Measurements from ENCODE around the gene OSBPL6.

Gene OSBPL6

DNA sequence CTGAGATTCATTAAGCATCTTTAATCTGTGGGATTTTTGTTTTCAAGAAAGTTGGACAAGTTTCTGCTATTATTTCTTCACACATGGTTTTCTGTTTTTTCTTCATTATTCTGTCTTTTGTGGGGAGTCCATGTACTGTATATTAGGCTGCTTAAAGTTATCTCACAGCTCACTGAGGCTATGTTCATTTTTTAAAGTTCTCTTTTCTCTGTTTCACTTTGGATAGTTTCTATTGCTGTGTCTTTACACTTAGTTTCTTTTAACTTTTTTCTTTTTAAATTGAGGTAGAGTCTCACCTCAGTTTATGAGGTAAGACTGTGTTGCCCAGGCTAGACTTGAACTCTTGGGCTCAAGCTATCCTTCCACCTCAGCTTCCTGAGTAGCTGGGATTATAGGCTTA lies 8.6 kb downstream of the OSBPL6 start:
- no peak overlapping the region for H3K27ac ChIP-seq
- no peaks in the 10 kb centered on the region for H3K27me3 ChIP-seq (ENCODE audit: control insufficient read depth, insufficient read depth, low read length)
- H2AFZ ChIP-seq: no peak overlapping the region
- no peaks in the 10 kb centered on the region for H3K36me3 ChIP-seq (ENCODE audit: control insufficient read depth, insufficient read depth, low read length)
- TF ChIP-seq, protein P1, sequence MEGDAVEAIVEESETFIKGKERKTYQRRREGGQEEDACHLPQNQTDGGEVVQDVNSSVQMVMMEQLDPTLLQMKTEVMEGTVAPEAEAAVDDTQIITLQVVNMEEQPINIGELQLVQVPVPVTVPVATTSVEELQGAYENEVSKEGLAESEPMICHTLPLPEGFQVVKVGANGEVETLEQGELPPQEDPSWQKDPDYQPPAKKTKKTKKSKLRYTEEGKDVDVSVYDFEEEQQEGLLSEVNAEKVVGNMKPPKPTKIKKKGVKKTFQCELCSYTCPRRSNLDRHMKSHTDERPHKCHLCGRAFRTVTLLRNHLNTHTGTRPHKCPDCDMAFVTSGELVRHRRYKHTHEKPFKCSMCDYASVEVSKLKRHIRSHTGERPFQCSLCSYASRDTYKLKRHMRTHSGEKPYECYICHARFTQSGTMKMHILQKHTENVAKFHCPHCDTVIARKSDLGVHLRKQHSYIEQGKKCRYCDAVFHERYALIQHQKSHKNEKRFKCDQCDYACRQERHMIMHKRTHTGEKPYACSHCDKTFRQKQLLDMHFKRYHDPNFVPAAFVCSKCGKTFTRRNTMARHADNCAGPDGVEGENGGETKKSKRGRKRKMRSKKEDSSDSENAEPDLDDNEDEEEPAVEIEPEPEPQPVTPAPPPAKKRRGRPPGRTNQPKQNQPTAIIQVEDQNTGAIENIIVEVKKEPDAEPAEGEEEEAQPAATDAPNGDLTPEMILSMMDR (IDR thresholded peaks at IDR 0.05): no peak
- H3K4me2 ChIP-seq (ENCODE audit: low read length): no peak overlapping the region
- no peaks in the 10 kb centered on the region for H3K4me1 ChIP-seq
- no peak overlapping the region for H3K4me3 ChIP-seq (ENCODE audit: low read depth, low read length)
- H3K9me3 ChIP-seq (ENCODE audit: control insufficient read depth, low read length): no peaks in the 10 kb centered on the region
- H3K79me2 ChIP-seq: peaks cover 3% of the 10 kb centered on the region
- no peak overlapping the region for H3K9ac ChIP-seq

DNA sequence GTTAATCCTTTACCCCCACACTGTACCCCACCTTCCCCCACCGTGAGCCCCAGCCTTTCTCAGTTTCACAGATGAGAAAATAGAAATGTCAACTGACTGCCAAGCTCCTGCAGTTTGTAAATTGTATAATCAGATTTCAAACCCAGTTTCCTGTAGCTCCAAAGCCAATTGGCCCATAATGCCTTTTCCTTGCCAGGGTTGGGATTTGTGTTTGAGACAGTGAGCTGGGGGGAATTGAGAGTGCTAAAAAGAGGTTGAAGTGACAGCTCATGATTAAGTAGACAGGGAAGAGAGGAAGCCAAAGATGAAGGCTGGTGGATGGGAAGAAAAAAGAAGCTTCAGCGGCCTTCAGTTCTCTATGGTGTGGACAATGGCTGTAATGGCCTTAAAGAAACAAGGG lies 10.7 kb downstream of the OSBPL6 start:
- Histone ChIP-seq H3K27me3 (ENCODE audit: control insufficient read depth, insufficient read depth, low read length) (no peaks in the 10 kb centered on the region), H3K9ac (no peak overlapping the region), H3K27ac (no peak overlapping the region), H3K9me3 (ENCODE audit: control insufficient read depth, low read length) (no peaks in the 10 kb centered on the region), H3K36me3 (ENCODE audit: control insufficient read depth, insufficient read depth, low read length) (no peaks in the 10 kb centered on the region), H3K4me2 (ENCODE audit: low read length) (no peak overlapping the region), H3K79me2 (peaks cover 3% of the 10 kb centered on the region), H2AFZ (no peak overlapping the region), H3K4me1 (no peaks in the 10 kb centered on the region), H3K4me3 (ENCODE audit: low read depth, low read length) (no peak overlapping the region)
- TF ChIP-seq, protein P1 (IDR thresholded peaks at IDR 0.05): no peak

DNA sequence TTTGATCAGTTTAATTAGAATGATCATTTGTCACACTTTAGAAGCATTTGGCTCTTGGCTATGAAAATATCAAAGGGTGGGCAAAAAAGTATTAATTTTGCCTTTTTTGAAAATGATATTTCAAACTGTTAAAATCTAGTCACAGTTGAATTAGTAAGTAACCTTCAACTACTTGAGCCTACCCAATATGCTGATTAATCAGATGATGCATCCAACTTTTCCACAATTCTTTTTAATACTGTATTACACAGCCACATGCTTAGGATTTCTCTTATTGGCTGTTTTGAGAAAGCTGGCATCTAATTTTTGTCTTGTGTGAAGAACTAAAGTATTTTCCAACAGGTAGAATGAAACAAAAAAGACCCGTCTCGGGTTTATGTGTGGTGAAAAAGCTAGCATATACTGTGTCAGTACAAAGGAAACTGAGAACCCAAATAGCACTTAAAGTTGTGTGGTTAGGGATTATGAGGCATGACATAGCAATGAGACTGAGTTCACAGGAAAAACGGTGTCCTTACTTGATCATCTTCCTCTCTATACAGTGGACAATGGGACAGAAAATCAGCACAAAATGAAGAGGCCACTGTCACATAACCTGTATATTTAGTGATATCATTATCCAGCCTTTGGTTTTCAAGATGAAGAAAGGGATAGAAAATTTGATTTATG lies 11.7 kb downstream of the OSBPL6 start:
- Histone ChIP-seq H3K4me1 (no peaks in the 10 kb centered on the region), H3K36me3 (ENCODE audit: control insufficient read depth, insufficient read depth, low read length) (no peaks in the 10 kb centered on the region), H3K4me3 (ENCODE audit: low read depth, low read length) (no peak overlapping the region), H2AFZ (no peak overlapping the region), H3K9me3 (ENCODE audit: control insufficient read depth, low read length) (no peaks in the 10 kb centered on the region), H3K4me2 (ENCODE audit: low read length) (no peak overlapping the region), H3K79me2 (peaks cover 3% of the 10 kb centered on the region), H3K9ac (no peak overlapping the region), H3K27ac (no peak overlapping the region), H3K27me3 (ENCODE audit: control insufficient read depth, insufficient read depth, low read length) (no peaks in the 10 kb centered on the region)
- TF ChIP-seq, protein P1 (IDR thresholded peaks at IDR 0.05): no peak

DNA sequence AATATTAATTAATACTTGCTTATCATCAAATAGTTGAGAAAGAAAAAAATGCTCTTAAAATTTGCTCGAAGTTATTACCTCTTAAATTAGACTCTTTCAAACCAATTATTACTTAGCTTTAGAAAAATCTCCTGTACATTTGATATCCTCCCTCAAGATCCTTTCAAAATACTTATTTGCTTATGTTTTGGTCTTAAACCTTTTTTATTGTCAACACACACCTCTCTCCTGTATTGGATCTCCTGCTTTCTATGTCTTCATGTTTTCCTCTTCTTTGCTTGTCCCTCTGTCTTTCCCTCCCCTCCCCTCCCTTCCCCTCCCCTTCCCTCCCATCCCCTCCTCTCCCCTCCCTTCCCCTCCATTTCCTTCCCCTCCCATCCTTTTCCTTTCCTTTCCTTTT lies 14.0 kb downstream of the OSBPL6 start:
- H3K4me3 ChIP-seq (ENCODE audit: low read depth, low read length): no peak overlapping the region
- H3K9me3 ChIP-seq (ENCODE audit: control insufficient read depth, low read length): no peaks in the 10 kb centered on the region
- no peak overlapping the region for H3K9ac ChIP-seq
- H3K4me2 ChIP-seq (ENCODE audit: low read length): no peak overlapping the region
- no peak overlapping the region for H2AFZ ChIP-seq
- H3K27me3 ChIP-seq (ENCODE audit: control insufficient read depth, insufficient read depth, low read length): no peaks in the 10 kb centered on the region
- TF ChIP-seq, protein P1 (IDR thresholded peaks at IDR 0.05): no peak
- H3K36me3 ChIP-seq (ENCODE audit: control insufficient read depth, insufficient read depth, low read length): no peaks in the 10 kb centered on the region
- no peaks in the 10 kb centered on the region for H3K79me2 ChIP-seq
- H3K27ac ChIP-seq: no peak overlapping the region
- H3K4me1 ChIP-seq: no peaks in the 10 kb centered on the region

DNA sequence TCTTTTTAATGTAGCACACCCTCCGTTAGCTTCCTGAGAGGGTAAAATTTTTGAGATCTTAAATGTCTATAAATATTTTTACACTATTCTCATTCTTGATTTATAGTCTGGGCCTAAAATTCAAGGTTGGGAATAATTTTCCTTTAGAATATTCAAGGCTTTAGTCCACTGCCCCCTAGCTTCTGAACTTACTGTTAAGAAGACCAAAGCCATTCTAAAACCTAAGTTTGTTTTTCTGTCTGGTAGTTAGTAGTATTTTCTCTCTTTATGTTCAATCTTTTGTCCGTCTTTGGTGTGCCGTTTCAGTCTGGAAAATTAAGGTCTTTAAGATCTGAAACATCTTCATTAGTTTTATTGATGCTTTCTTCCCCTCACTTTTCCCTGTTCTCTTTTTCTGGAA lies 14.5 kb downstream of the OSBPL6 start:
- no peaks in the 10 kb centered on the region for H3K4me1 ChIP-seq
- H2AFZ ChIP-seq: no peak overlapping the region
- H3K27me3 ChIP-seq (ENCODE audit: control insufficient read depth, insufficient read depth, low read length): no peaks in the 10 kb centered on the region
- H3K9me3 ChIP-seq (ENCODE audit: control insufficient read depth, low read length): no peaks in the 10 kb centered on the region
- no peaks in the 10 kb centered on the region for H3K36me3 ChIP-seq (ENCODE audit: control insufficient read depth, insufficient read depth, low read length)
- TF ChIP-seq, protein P1 (IDR thresholded peaks at IDR 0.05): peak; percentile 59
- no peaks in the 10 kb centered on the region for H3K79me2 ChIP-seq
- H3K27ac ChIP-seq: no peak overlapping the region
- H3K4me2 ChIP-seq (ENCODE audit: low read length): no peak overlapping the region
- no peak overlapping the region for H3K9ac ChIP-seq
- H3K4me3 ChIP-seq (ENCODE audit: low read depth, low read length): no peak overlapping the region

All from parathyroid adenoma (tissue), 2 donors.